Measurements from ENCODE around the gene G6PD.
"Not testable (repeated sequence)": the region's sequence is repeated elsewhere in the genome, so short reads cannot be mapped to it uniquely, and the experiment has no call there.

G6PD gene

GRCh38 chrX:154560326-154560725 is 13.7 kb upstream of the G6PD start:
- not testable (repeated sequence) for H3K4me3 ChIP-seq (ENCODE audit: low read depth, low read length); DNase-seq (ENCODE audit: low read depth)

DNA sequence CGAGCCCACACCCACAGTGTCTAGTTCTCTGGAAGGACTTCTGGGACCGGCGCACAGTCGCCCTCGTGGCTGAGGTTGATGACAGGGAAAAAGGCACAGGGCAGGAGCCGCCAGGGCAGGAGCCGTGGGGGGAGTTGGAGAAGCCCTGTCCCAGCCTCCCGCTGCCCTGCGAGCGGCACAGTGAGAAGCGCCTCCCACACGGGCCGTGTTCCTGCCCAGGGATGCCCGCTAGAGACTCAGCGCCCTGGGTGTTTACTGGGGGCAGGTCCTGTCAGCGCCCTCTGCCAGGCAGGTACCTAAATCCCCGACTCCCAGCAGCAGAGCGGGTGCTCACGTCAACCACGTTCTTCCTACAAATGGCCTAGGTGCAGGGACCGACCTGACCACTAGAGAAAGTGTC is 12.2 kb upstream of the G6PD start:
- not testable (repeated sequence) for H3K4me3 ChIP-seq (ENCODE audit: low read depth, low read length); DNase-seq (ENCODE audit: low read depth)

GRCh38 chrX:154558060-154558690 is 11.5 kb upstream of the G6PD start:
- not testable (repeated sequence) for H3K4me3 ChIP-seq (ENCODE audit: low read depth, low read length); DNase-seq (ENCODE audit: low read depth)

- H3K4me3 ChIP-seq (ENCODE audit: low read depth, low read length); DNase-seq (ENCODE audit: low read depth): not testable (repeated sequence)
Measured at GRCh38 chrX:154552112-154552806, 5.6 kb upstream of the G6PD start.

- no peak for DNase-seq (ENCODE audit: low read depth)
- H3K4me3 ChIP-seq (ENCODE audit: low read depth, low read length) = no peak overlapping the region
- no peak for TF ChIP-seq CTCF (IDR thresholded peaks at IDR 0.05; ENCODE audit: low read depth, low read length, missing control alignments)
Measured at GRCh38 chrX:154549766-154550165, 3.1 kb upstream of the G6PD start.

DNA sequence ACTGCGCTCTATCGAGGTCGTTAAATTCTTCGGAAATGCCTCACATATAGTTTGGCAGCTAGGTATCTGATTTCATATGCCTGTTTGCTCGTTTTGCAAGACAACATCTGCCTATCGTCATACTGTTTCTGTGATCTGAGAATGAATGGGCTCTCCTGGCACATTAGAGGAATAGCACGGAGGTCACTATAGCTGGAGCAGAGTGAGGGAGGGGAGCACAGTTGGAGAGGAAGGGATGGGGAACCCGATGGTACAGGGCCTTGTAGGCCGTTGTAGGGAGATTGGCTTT is 1.3 kb upstream of the G6PD start:
- no peak for DNase-seq (ENCODE audit: low read depth)
- TF ChIP-seq CTCF (IDR thresholded peaks at IDR 0.05; ENCODE audit: low read depth, low read length, missing control alignments) = no peak
- peak overlapping the region; percentile 60 for H3K4me3 ChIP-seq (ENCODE audit: low read depth, low read length)

GRCh38 chrX:154547245-154548027 is 790 bp upstream of the G6PD start, which contains the start of gene IKBKG:
TSS of gene IKBKG (plus strand) at chrX:154547620. CDS start at chrX:154552003, 4,383 bp downstream.
- H3K4me3 ChIP-seq (ENCODE audit: low read depth, low read length) = peak within 1 kb of the TSS; percentile 60

GRCh38 chrX:154545673-154546274 is 872 bp downstream of the G6PD start:
- no peak for TF ChIP-seq CTCF (IDR thresholded peaks at IDR 0.05; ENCODE audit: low read depth, low read length, missing control alignments)
- peak overlapping the region; percentile 60 for H3K4me3 ChIP-seq (ENCODE audit: low read depth, low read length)
- DNase-seq (ENCODE audit: low read depth) = no peak

More at GRCh38 chrX:154547245-154548027, 790 bp upstream of the G6PD start, which contains the start of gene IKBKG:
- TF ChIP-seq CTCF (IDR thresholded peaks at IDR 0.05; ENCODE audit: low read depth, low read length, missing control alignments) = no peak
- peak; percentile 55 for DNase-seq (ENCODE audit: low read depth)

All from GM12864 (cell line).